WTC11 (cell line): Measurements from ENCODE around the gene CDH13. TPM values are rescaled to one million over a fixed set of nuclear protein-coding genes. Genes with fewer than 3 reads are reported as not detected.

ENCODE experiments used
- ATAC-seq: fragments of 200-7000 bp; cut with Tn5 transposase; 2 replicates; pipeline ENCODE4 v1.10.0; 2021; ENCODE audit warnings: mild to moderate bottlenecking, moderate library complexity
- CTCF ChIA-PET: fragments of 300-600 bp; sonication (Branson Sonifier 250); formaldehyde crosslinking; loops from one replicate; lab custom pipeline; 2021; ENCODE audit warnings: antibody characterized with exemption; lab: Charles Lee
- POLR2A ChIA-PET: fragments of 350-600 bp; sonication (Branson Sonifier 250); formaldehyde crosslinking; loops from one replicate; lab custom pipeline; 2021; ENCODE audit warnings: antibody characterized with exemption; lab: Charles Lee
- DNase-seq: peaks from one replicate; pipeline ENCODE4 v3.0.0; 2021; ENCODE audit warnings: low spot score
- H3K27ac Mint-ChIP-seq: 2 replicates; pipeline ENCODE4 v1.8.0; 2021; ENCODE audit warnings: mixed read lengths
- H3K27me3 Mint-ChIP-seq: 2 replicates; pipeline ENCODE4 v1.8.0; 2021; ENCODE audit warnings: low read depth, mild to moderate bottlenecking, moderate library complexity, mixed read lengths
- H3K36me3 Mint-ChIP-seq: 2 replicates; pipeline ENCODE4 v1.8.0; 2021; ENCODE audit warnings: mixed read lengths
- H3K4me1 Mint-ChIP-seq: 2 replicates; pipeline ENCODE4 v1.8.0; 2022; ENCODE audit warnings: mixed read lengths
- H3K4me3 Mint-ChIP-seq: 2 replicates; pipeline ENCODE4 v1.8.0; 2021; ENCODE audit warnings: mild to moderate bottlenecking, moderate library complexity, mixed read lengths
- H3K9me3 Mint-ChIP-seq: 2 replicates; pipeline ENCODE4 v1.8.0; 2021; ENCODE audit warnings: mixed read lengths
- ARID4B ChIP-seq: sonication (generic); formaldehyde crosslinking; IDR thresholded peaks from 2 replicates; pipeline ENCODE4 v1.8.0; 2023; ENCODE audit warnings: missing genetic modification reagents, mild to moderate bottlenecking, borderline replicate concordance
- CREB1 ChIP-seq: sonication (generic); formaldehyde crosslinking; IDR thresholded peaks from 2 replicates; pipeline ENCODE4 v1.8.0; 2023; ENCODE audit warnings: mild to moderate bottlenecking, missing genetic modification reagents
- ELF4 ChIP-seq: sonication (generic); formaldehyde crosslinking; IDR thresholded peaks from 2 replicates; pipeline ENCODE4 v1.8.1; 2022; ENCODE audit warnings: low read depth, mild to moderate bottlenecking, moderate library complexity, missing genetic modification reagents
- EMX1 ChIP-seq: fragments of 250-450 bp; sonication (Bioruptor Pico); IDR thresholded peaks from 2 replicates; pipeline ENCODE4 v1.8.0; 2021; ENCODE audit warnings: mild to moderate bottlenecking
- FOXP1 ChIP-seq: sonication (generic); formaldehyde crosslinking; IDR thresholded peaks from 2 replicates; pipeline ENCODE4 v1.8.0; 2022; ENCODE audit warnings: missing genetic modification reagents, mild to moderate bottlenecking, moderate library complexity, borderline replicate concordance
- GABPB1 ChIP-seq: sonication (generic); formaldehyde crosslinking; IDR thresholded peaks from 2 replicates; pipeline ENCODE4 v1.8.1; 2023; ENCODE audit warnings: mild to moderate bottlenecking, missing genetic modification reagents
- IRF1 ChIP-seq: sonication (generic); formaldehyde crosslinking; IDR thresholded peaks from 2 replicates; pipeline ENCODE4 v1.8.0; 2023; ENCODE audit warnings: missing genetic modification reagents
- NFATC4 ChIP-seq: fragments of 250-450 bp; sonication (Bioruptor Pico); IDR thresholded peaks from 2 replicates; pipeline ENCODE4 v1.9.0; 2021; ENCODE audit warnings: mild to moderate bottlenecking
- NFYB ChIP-seq: sonication (generic); formaldehyde crosslinking; conservative IDR thresholded peaks from 2 replicates; pipeline ENCODE4 v1.8.0; 2022; ENCODE audit warnings: low read depth, missing genetic modification reagents
- RELA ChIP-seq: sonication (generic); formaldehyde crosslinking; IDR thresholded peaks from 2 replicates; pipeline ENCODE4 v1.8.1; 2022; ENCODE audit warnings: missing genetic modification reagents, mild to moderate bottlenecking, borderline replicate concordance
- SMAD4 ChIP-seq: sonication (generic); formaldehyde crosslinking; IDR thresholded peaks from 2 replicates; pipeline ENCODE4 v1.8.0; 2022; ENCODE audit warnings: mild to moderate bottlenecking, missing genetic modification reagents
- TEAD1 ChIP-seq: sonication (generic); formaldehyde crosslinking; IDR thresholded peaks from 2 replicates; pipeline ENCODE4 v1.8.0; 2022; ENCODE audit warnings: mild to moderate bottlenecking, missing genetic modification reagents
- TP53 ChIP-seq: sonication (generic); formaldehyde crosslinking; IDR thresholded peaks from 2 replicates; pipeline ENCODE4 v1.8.1; 2023; ENCODE audit warnings: mild to moderate bottlenecking, missing genetic modification reagents
- ZNF219 ChIP-seq: sonication (generic); formaldehyde crosslinking; IDR thresholded peaks from 2 replicates; pipeline ENCODE4 v1.8.0; 2023; ENCODE audit warnings: missing genetic modification reagents, mild to moderate bottlenecking, borderline replicate concordance
- ZNF671 ChIP-seq: fragments of 250-450 bp; sonication (Bioruptor Pico); IDR thresholded peaks from 2 replicates; pipeline ENCODE4 v1.8.0; 2021; ENCODE audit warnings: mild to moderate bottlenecking
- total RNA-seq: library from RNA; stranded (reverse); gene quantifications from 3 replicates; pipeline ENCODE4 v1.2.3, GENCODE V29; 2021
- TF ChIP-seq, protein P1 (sequence below): fragments of 250-450 bp; sonication (Bioruptor Pico); IDR thresholded peaks from 2 replicates; pipeline ENCODE4 v1.9.0; 2021; ENCODE audit warnings: mild to moderate bottlenecking, borderline replicate concordance
- TF ChIP-seq, protein P2 (sequence below): sonication (generic); formaldehyde crosslinking; IDR thresholded peaks from 2 replicates; pipeline ENCODE4 v1.8.1; 2022; ENCODE audit warnings: low read depth, mild to moderate bottlenecking, moderate library complexity, missing genetic modification reagents, borderline replicate concordance
- TF ChIP-seq, protein P3 (sequence below): sonication (generic); formaldehyde crosslinking; IDR thresholded peaks from 2 replicates; pipeline ENCODE4 v1.8.1; 2023; ENCODE audit warnings: mild to moderate bottlenecking, missing genetic modification reagents, borderline replicate concordance
- TF ChIP-seq, protein P4 (sequence below): sonication (generic); formaldehyde crosslinking; IDR thresholded peaks from 2 replicates; pipeline ENCODE4 v1.8.0; 2023; ENCODE audit warnings: mild to moderate bottlenecking, missing genetic modification reagents

The CDH13 gene
- total RNA-seq, 1 experiment from 2014 or later, result 0.81 TPM

DNA sequence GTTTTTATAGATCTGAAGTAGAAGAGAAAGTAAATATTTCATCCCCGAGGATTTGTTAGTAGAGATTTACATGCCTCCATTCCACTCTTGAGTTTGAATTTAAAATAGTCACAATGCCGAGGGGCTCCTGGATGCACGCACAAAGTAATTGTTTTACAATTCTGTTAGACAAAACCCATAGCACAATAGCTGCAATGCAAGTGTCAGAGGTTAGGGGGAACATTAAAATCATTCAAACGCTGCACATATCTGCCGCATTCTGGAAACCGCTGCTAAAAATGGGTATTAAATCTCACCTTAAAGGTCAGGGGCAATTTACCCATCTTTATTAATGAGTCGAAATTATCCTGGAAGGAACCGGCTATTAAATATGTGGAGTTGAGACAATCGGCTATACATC is 652.5 kb downstream of the CDH13 start:
- ChIA-PET POLR2A (no interaction called here), CTCF (no interaction called here)
- H3K27ac Mint-ChIP-seq, result no peak overlapping the region
- no peaks in the 10 kb centered on the region; the same call in 1 of the 2 replicates for H3K27me3 Mint-ChIP-seq
- no peaks in the 10 kb centered on the region for H3K36me3 Mint-ChIP-seq
- H3K9me3 Mint-ChIP-seq, result no peaks in the 10 kb centered on the region; the same call in 1 of the 2 replicates
- no peak overlapping the region for H3K4me3 Mint-ChIP-seq
- DNase-seq, result no peak
- no peak for ATAC-seq
- TF ChIP-seq TEAD1 (CRISPR knock-in tag) (no peak), RELA (CRISPR knock-in tag) (no peak), SMAD4 (CRISPR knock-in tag) (no peak), TP53 (CRISPR knock-in tag) (no peak), ZNF671 (CRISPR knock-in tag) (no peak), EMX1 (CRISPR knock-in tag) (no peak), IRF1 (CRISPR knock-in tag) (no peak), ZNF219 (CRISPR knock-in tag) (no peak), GABPB1 (CRISPR knock-in tag) (no peak), CREB1 (no peak), NFATC4 (CRISPR knock-in tag) (no peak), FOXP1 (CRISPR knock-in tag) (no peak), ELF4 (CRISPR knock-in tag) (no peak), ARID4B (no peak)
- TF ChIP-seq, protein P1, sequence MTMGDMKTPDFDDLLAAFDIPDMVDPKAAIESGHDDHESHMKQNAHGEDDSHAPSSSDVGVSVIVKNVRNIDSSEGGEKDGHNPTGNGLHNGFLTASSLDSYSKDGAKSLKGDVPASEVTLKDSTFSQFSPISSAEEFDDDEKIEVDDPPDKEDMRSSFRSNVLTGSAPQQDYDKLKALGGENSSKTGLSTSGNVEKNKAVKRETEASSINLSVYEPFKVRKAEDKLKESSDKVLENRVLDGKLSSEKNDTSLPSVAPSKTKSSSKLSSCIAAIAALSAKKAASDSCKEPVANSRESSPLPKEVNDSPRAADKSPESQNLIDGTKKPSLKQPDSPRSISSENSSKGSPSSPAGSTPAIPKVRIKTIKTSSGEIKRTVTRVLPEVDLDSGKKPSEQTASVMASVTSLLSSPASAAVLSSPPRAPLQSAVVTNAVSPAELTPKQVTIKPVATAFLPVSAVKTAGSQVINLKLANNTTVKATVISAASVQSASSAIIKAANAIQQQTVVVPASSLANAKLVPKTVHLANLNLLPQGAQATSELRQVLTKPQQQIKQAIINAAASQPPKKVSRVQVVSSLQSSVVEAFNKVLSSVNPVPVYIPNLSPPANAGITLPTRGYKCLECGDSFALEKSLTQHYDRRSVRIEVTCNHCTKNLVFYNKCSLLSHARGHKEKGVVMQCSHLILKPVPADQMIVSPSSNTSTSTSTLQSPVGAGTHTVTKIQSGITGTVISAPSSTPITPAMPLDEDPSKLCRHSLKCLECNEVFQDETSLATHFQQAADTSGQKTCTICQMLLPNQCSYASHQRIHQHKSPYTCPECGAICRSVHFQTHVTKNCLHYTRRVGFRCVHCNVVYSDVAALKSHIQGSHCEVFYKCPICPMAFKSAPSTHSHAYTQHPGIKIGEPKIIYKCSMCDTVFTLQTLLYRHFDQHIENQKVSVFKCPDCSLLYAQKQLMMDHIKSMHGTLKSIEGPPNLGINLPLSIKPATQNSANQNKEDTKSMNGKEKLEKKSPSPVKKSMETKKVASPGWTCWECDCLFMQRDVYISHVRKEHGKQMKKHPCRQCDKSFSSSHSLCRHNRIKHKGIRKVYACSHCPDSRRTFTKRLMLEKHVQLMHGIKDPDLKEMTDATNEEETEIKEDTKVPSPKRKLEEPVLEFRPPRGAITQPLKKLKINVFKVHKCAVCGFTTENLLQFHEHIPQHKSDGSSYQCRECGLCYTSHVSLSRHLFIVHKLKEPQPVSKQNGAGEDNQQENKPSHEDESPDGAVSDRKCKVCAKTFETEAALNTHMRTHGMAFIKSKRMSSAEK (CRISPR knock-in tag), result no peak
- TF ChIP-seq, protein P2, sequence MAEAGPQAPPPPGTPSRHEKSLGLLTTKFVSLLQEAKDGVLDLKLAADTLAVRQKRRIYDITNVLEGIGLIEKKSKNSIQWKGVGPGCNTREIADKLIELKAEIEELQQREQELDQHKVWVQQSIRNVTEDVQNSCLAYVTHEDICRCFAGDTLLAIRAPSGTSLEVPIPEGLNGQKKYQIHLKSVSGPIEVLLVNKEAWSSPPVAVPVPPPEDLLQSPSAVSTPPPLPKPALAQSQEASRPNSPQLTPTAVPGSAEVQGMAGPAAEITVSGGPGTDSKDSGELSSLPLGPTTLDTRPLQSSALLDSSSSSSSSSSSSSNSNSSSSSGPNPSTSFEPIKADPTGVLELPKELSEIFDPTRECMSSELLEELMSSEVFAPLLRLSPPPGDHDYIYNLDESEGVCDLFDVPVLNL (CRISPR knock-in tag), result no peak
- TF ChIP-seq, all 79 proteins: peak for 0
- H3K4me1 Mint-ChIP-seq, result peaks cover 14% of the 10 kb centered on the region

- Mint-ChIP-seq H3K27ac (no peak overlapping the region), H3K4me3 (no peak overlapping the region), H3K4me1 (no peaks in the 10 kb centered on the region), H3K27me3 (no peaks in the 10 kb centered on the region), H3K9me3 (no peaks in the 10 kb centered on the region; the same call in 1 of the 2 replicates), H3K36me3 (no peaks in the 10 kb centered on the region)
- CTCF ChIA-PET, result no interaction called here
- DNase-seq (no peak), ATAC-seq (no peak)
- POLR2A ChIA-PET, result no interaction called here
- TF ChIP-seq, protein P3, sequence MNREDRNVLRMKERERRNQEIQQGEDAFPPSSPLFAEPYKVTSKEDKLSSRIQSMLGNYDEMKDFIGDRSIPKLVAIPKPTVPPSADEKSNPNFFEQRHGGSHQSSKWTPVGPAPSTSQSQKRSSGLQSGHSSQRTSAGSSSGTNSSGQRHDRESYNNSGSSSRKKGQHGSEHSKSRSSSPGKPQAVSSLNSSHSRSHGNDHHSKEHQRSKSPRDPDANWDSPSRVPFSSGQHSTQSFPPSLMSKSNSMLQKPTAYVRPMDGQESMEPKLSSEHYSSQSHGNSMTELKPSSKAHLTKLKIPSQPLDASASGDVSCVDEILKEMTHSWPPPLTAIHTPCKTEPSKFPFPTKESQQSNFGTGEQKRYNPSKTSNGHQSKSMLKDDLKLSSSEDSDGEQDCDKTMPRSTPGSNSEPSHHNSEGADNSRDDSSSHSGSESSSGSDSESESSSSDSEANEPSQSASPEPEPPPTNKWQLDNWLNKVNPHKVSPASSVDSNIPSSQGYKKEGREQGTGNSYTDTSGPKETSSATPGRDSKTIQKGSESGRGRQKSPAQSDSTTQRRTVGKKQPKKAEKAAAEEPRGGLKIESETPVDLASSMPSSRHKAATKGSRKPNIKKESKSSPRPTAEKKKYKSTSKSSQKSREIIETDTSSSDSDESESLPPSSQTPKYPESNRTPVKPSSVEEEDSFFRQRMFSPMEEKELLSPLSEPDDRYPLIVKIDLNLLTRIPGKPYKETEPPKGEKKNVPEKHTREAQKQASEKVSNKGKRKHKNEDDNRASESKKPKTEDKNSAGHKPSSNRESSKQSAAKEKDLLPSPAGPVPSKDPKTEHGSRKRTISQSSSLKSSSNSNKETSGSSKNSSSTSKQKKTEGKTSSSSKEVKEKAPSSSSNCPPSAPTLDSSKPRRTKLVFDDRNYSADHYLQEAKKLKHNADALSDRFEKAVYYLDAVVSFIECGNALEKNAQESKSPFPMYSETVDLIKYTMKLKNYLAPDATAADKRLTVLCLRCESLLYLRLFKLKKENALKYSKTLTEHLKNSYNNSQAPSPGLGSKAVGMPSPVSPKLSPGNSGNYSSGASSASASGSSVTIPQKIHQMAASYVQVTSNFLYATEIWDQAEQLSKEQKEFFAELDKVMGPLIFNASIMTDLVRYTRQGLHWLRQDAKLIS, result no peak
- TF ChIP-seq, protein P4, sequence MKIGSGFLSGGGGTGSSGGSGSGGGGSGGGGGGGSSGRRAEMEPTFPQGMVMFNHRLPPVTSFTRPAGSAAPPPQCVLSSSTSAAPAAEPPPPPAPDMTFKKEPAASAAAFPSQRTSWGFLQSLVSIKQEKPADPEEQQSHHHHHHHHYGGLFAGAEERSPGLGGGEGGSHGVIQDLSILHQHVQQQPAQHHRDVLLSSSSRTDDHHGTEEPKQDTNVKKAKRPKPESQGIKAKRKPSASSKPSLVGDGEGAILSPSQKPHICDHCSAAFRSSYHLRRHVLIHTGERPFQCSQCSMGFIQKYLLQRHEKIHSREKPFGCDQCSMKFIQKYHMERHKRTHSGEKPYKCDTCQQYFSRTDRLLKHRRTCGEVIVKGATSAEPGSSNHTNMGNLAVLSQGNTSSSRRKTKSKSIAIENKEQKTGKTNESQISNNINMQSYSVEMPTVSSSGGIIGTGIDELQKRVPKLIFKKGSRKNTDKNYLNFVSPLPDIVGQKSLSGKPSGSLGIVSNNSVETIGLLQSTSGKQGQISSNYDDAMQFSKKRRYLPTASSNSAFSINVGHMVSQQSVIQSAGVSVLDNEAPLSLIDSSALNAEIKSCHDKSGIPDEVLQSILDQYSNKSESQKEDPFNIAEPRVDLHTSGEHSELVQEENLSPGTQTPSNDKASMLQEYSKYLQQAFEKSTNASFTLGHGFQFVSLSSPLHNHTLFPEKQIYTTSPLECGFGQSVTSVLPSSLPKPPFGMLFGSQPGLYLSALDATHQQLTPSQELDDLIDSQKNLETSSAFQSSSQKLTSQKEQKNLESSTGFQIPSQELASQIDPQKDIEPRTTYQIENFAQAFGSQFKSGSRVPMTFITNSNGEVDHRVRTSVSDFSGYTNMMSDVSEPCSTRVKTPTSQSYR (CRISPR knock-in tag), result no peak
- TF ChIP-seq NFYB (CRISPR knock-in tag), result no peak
Observed at GRCh38 chr16:83285921-83286320, 659.2 kb downstream of the CDH13 start.
